Measurements from ENCODE around the gene GRIK4.

GRCh38 chr11:120566176-120566575, 54.6 kb downstream of the GRIK4 start:
- TF ChIP-seq GATA2 (IDR thresholded peaks at IDR 0.05; ENCODE audit: low read depth, low read length): no peak
- TF ChIP-seq GATA3 (IDR thresholded peaks at IDR 0.05; ENCODE audit: low read depth, low read length): no peak
